Cardiac fibroblast (primary cell): Measurements from ENCODE around the gene P2RX6.

Experiments
- DNase-seq, 2 donors: peaks; one replicate each; pipeline versions ENCODE4 v3.0.0 to v3.0.0-alpha.2; 2010; ENCODE audit warnings: low read depth in 2 of 2
- H3K4me3 ChIP-seq, 2 donors: replicated peaks in 1 of 2; 1 replicate in 1 of 2; 2 replicates in 1 of 2; pipeline ENCODE4 v1.5.1; 2011; ENCODE audit warnings: low read depth in 2 of 2, low read length in 2 of 2, mild to moderate bottlenecking in 2 of 2, moderate library complexity in 1 of 2
- CTCF ChIP-seq: IDR thresholded peaks from one replicate; pipeline ENCODE4 v1.5.1; 2011; ENCODE audit warnings: low read depth, mild to moderate bottlenecking, low read length, inconsistent platforms

The P2RX6 gene

DNA sequence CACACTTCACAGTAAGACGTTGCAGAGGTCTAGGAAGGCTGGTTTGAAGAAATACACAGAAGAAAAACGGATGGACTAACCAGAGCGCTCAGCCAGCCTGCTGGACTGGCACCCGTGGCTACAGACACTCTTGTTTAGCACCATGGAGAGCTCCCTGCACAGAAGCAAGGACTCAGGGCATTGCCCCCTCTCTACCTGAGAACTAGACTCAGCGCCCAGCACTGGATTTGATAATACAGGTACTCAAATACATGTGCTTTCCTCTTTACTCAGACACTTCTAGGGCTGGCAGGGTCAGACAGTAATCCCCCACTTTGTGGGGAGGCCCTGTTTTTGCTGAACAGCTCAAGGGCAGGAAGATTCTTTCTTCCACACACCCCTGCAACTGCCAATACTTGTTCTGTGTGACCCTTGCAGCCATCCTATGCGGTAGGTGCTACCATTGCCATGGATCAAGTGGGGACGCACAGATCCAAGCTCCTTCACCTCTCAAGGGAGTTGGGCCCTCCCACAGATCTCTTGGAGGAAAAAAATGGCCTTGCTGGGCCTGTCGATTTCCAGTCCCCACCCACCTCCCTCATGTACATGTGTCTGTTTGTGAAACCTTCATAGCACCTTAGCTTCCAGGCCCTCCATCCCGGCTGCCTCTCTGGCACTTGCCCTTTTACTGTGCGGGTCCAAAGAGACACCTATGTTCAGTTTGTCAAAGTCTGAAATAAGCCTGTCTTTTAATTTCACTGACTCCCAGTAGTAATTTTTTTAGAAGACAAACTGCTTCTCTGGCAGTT lies 5.1 kb upstream of the P2RX6 start:
- H3K4me3 ChIP-seq: no peak overlapping the region
- peak; percentile 53 to 59 for DNase-seq
- TF ChIP-seq CTCF: no peak

GRCh38 chr22:21010426-21011113 lies 4.4 kb upstream of the P2RX6 start:
- no peak for DNase-seq
- no peak overlapping the region for H3K4me3 ChIP-seq
- TF ChIP-seq CTCF: no peak

GRCh38 chr22:21012446-21013407 lies 2.2 kb upstream of the P2RX6 start:
- no peak for DNase-seq
- no peak overlapping the region for H3K4me3 ChIP-seq
- no peak for TF ChIP-seq CTCF

DNA sequence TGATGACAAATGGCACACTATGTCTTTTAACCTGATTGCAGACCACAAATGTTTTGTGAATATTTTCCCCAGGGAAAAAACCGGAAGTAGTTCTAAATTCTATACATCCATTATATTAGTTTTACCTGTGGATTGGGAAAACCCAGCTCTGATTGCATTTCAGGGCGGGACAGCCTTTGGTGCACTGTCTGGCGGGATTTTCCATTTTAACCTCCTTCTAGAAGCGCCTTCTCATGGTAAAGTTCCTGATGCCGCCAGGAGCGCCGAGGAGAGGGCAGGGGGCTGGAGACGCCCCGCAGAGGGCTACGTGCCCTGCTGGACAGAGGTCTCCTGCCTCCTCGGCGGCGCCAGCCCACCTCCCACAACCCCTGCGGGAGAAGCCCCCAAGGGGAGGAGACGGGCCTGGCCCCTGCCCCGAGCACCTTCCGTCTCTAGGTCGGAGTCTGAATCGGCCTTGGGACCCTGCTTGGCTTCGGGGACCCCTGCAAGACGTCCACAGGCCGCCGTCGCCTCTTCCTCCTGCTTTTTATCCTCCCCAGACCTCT lies 1.2 kb upstream of the P2RX6 start:
- DNase-seq: no peak
- no peak for TF ChIP-seq CTCF
- peak overlapping the region; percentile 60 to 64 for H3K4me3 ChIP-seq

GRCh38 chr22:21014202-21014725 lies 701 bp upstream of the P2RX6 start:
- DNase-seq: peak; percentile 87 to 95

More at GRCh38 chr22:21014202-21014725, 701 bp upstream of the P2RX6 start:
- no peak for TF ChIP-seq CTCF
- peak overlapping the region; percentile 60 to 64 for H3K4me3 ChIP-seq
